MCF 10A (cell line): ENCODE results near the gene NOCT. TPM values are rescaled to one million over a fixed set of nuclear protein-coding genes. Genes with fewer than 3 reads are reported as not detected.
"Not testable (repeated sequence)": the region's sequence is repeated elsewhere in the genome, so short reads cannot be mapped to it uniquely, and the experiment has no call there.

Experiments used
- BruUV-seq: library from RNA; stranded (reverse); fragments of 400-500 nt; replicated peaks from 2 replicates; lab custom pipeline; 2021; lab: Mats Ljungman, UMichigan
- CTCF ChIA-PET: fragments of 300-600 bp; sonication (Branson Sonifier 250); formaldehyde crosslinking; extraction: SDS; loops from one replicate; lab custom pipeline; 2021; ENCODE audit warnings: antibody characterized with exemption, inconsistent platforms; lab: Yijun Ruan, JAX
- POLR2A ChIA-PET: fragments of 300-600, 350-650 bp; sonication (Branson Sonifier 250); formaldehyde crosslinking; extraction: SDS; loops from one replicate; lab custom pipeline; 2020; ENCODE audit warnings: antibody characterized with exemption, inconsistent platforms; lab: Yijun Ruan, JAX
- DNase-seq: peaks from one replicate; pipeline ENCODE4 v3.0.0-alpha.2; 2018; ENCODE audit not compliant: unreplicated experiment
- H3K27ac Mint-ChIP-seq: one replicate; pipeline ENCODE4 v1.8.0; 2022; ENCODE audit warnings: mild to moderate bottlenecking, low read depth, mixed read lengths; ENCODE audit not compliant: unreplicated experiment
- H3K27me3 Mint-ChIP-seq: one replicate; pipeline ENCODE4 v1.8.0; 2022; ENCODE audit warnings: mixed read lengths; ENCODE audit not compliant: insufficient read depth, unreplicated experiment
- H3K36me3 Mint-ChIP-seq: one replicate; pipeline ENCODE4 v1.8.0; 2022; ENCODE audit warnings: mild to moderate bottlenecking, moderate library complexity, mixed read lengths; ENCODE audit not compliant: insufficient read depth, unreplicated experiment
- H3K4me1 Mint-ChIP-seq: one replicate; pipeline ENCODE4 v1.8.0; 2022; ENCODE audit warnings: mixed read lengths; ENCODE audit not compliant: insufficient read depth, unreplicated experiment
- H3K4me3 Mint-ChIP-seq: one replicate; pipeline ENCODE4 v1.8.0; 2022; ENCODE audit warnings: mild to moderate bottlenecking, moderate library complexity, mixed read lengths; ENCODE audit not compliant: unreplicated experiment
- H3K9me3 Mint-ChIP-seq: one replicate; pipeline ENCODE4 v1.8.0; 2022; ENCODE audit warnings: mixed read lengths; ENCODE audit not compliant: unreplicated experiment
- CTCF ChIP-seq: fragments of 200-600 bp; IDR thresholded peaks from one replicate; pipeline ENCODE4 v1.8.0; 2022; ENCODE audit warnings: antibody characterized with exemption, mild to moderate bottlenecking; ENCODE audit not compliant: unreplicated experiment
- intact Hi-C: fragments of 100-400 bp; cut with micrococcal nuclease; formaldehyde crosslinking; loops from 2 replicates; pipeline ENCODE4 v1.14.1; 2022
- total RNA-seq: library from RNA; stranded (reverse); gene quantifications from 2 replicates; pipeline ENCODE4 v1.2.3, GENCODE V29; 2022

The NOCT gene
- total RNA-seq, 1 experiment from 2014 or later = 25.5 TPM

- peaks cover 13% of the 10 kb centered on the region for H3K4me1 Mint-ChIP-seq
- H3K4me3 Mint-ChIP-seq = no peak overlapping the region
- POLR2A ChIA-PET = interaction anchor here (0.8 to 4.6 kb wide), 5 partner anchors 11 to 268 kb away, joined by 3 to 56 read pairs (median 5); partner anchors contain the start of gene NOCT
- TF ChIP-seq CTCF = no peak
- no TSS peak for BruUV-seq
- H3K9me3 Mint-ChIP-seq = no peaks in the 10 kb centered on the region
- no peaks in the 10 kb centered on the region for H3K27me3 Mint-ChIP-seq
- peaks cover 21% of the 10 kb centered on the region for H3K36me3 Mint-ChIP-seq
- intact Hi-C loops = no loop called here
- CTCF ChIA-PET = interaction anchor here (0.6 to 7.5 kb wide), 6 partner anchors 9 to 199 kb away, joined by 3 to 84 read pairs (median 4); no protein-coding TSS in a partner anchor
- peak overlapping the region; percentile 40 for H3K27ac Mint-ChIP-seq
- no peak for DNase-seq
Observed at GRCh38 chr4:139028191-139028661, 12.6 kb downstream of the NOCT start.

- not testable (repeated sequence) for H3K9me3 Mint-ChIP-seq, H3K4me3 Mint-ChIP-seq, H3K27me3 Mint-ChIP-seq, H3K27ac Mint-ChIP-seq, DNase-seq, BruUV-seq
- ChIA-PET CTCF (interaction anchor here (0.6 to 7.5 kb wide), 42 partner anchors 11 to 622 kb away, joined by 3 to 84 read pairs (median 5); partner anchors contain the start of gene NOCT), POLR2A (interaction anchor here (0.7 to 4.6 kb wide), 10 partner anchors 9 to 266 kb away, joined by 3 to 56 read pairs (median 5); partner anchors contain the start of genes ELF2 and NOCT)
- peaks cover 12% of the 10 kb centered on the region for H3K4me1 Mint-ChIP-seq
- peaks cover 16% of the 10 kb centered on the region for H3K36me3 Mint-ChIP-seq
- intact Hi-C loops = loop anchor here (1.0 to 5.0 kb wide), 5 partner anchors 55 to 267 kb away; no protein-coding TSS in a partner anchor
Observed at GRCh38 chr4:139029866-139030363, 14.3 kb downstream of the NOCT start.

- peak; percentile 85 for DNase-seq
- no peak overlapping the region for H3K27ac Mint-ChIP-seq
- ChIA-PET POLR2A (interaction anchor here (1.1 to 4.6 kb wide), 9 partner anchors 10 to 265 kb away, joined by 3 to 56 read pairs (median 6); partner anchors contain the start of genes ELF2 and NOCT), CTCF (interaction anchor here (0.6 to 7.5 kb wide), 50 partner anchors 11 to 621 kb away, joined by 3 to 84 read pairs (median 4); partner anchors contain the start of gene NOCT)
- BruUV-seq = no TSS peak
- H3K27me3 Mint-ChIP-seq = no peaks in the 10 kb centered on the region
- peak; percentile 70 for TF ChIP-seq CTCF
- H3K9me3 Mint-ChIP-seq = no peaks in the 10 kb centered on the region
- peaks cover 16% of the 10 kb centered on the region for H3K36me3 Mint-ChIP-seq
- no peak overlapping the region for H3K4me3 Mint-ChIP-seq
- H3K4me1 Mint-ChIP-seq = peaks cover 11% of the 10 kb centered on the region
- intact Hi-C loops = loop anchor here (1.0 to 5.0 kb wide), 5 partner anchors 54 to 267 kb away; no protein-coding TSS in a partner anchor
Observed at GRCh38 chr4:139030614-139031235, 15.1 kb downstream of the NOCT start.

GRCh38 chr4:139035650-139036049 is 20.1 kb downstream of the NOCT start:
- Mint-ChIP-seq H3K27me3 (no peaks in the 10 kb centered on the region), H3K4me3 (no peak overlapping the region), H3K36me3 (peaks cover 21% of the 10 kb centered on the region), H3K27ac (peak overlapping the region; percentile 44), H3K9me3 (no peaks in the 10 kb centered on the region), H3K4me1 (peaks cover 13% of the 10 kb centered on the region)
- CTCF ChIA-PET = interaction anchor here (0.6 kb wide), 1 partner anchor 9 kb away, joined by 3 read pairs; no protein-coding TSS in a partner anchor
- POLR2A ChIA-PET = interaction anchor here (0.6 to 1.1 kb wide), 4 partner anchors 9 to 24 kb away, joined by 3 to 4 read pairs (median 4); no protein-coding TSS in a partner anchor
- no peak for TF ChIP-seq CTCF
- no peak for DNase-seq
- intact Hi-C loops = no loop called here
- BruUV-seq = no TSS peak
